Measurements from ENCODE around the gene LRCH4. TPM values are rescaled to one million over a fixed set of nuclear protein-coding genes. Genes with fewer than 3 reads are reported as not detected.

The LRCH4 gene
- total and polyA plus RNA-seq, 2 of the 13 experiments (the other 11 are each of a cell fraction or from before 2014, with no cell fraction given): 7.0 to 9.3 TPM

GRCh38 chr7:100585511-100586265 is at the start of gene LRCH4 (continued):
- TF ChIP-seq ZNF431 (CRISPR knock-in tag; IDR thresholded peaks at IDR 0.05; ENCODE audit: borderline replicate concordance, low read depth) (peak; percentile 79; the same call in 1 of the 2 replicates), PRPF4 (IDR thresholded peaks at IDR 0.05; ENCODE audit: low read depth, low read length, poor library complexity, severe bottlenecking) (peak; percentile 68), ZNF75D (CRISPR knock-in tag; IDR thresholded peaks at IDR 0.05; ENCODE audit: borderline replicate concordance) (no peak), ZNF317 (CRISPR knock-in tag; IDR thresholded peaks at IDR 0.05) (0 out of 2 replicates have a peak, but pooled peaks have one; percentile 16), MAZ (IDR thresholded peaks at IDR 0.05; ENCODE audit: borderline replicate concordance, low read depth, low read length) (peak; percentile 93), MAZ (CRISPR knock-in tag; IDR thresholded peaks at IDR 0.05; ENCODE audit: low read depth) (peak; percentile 97), PLRG1 (conservative IDR thresholded peaks at IDR 0.05) (no peak), FOXP4 (CRISPR knock-in tag; IDR thresholded peaks at IDR 0.05) (no peak), SCMH1 (CRISPR knock-in tag; IDR thresholded peaks at IDR 0.05; ENCODE audit: borderline replicate concordance) (no peak), ATAD3A (CRISPR knock-in tag; IDR thresholded peaks at IDR 0.05) (no peak), SMYD3 (CRISPR knock-in tag; IDR thresholded peaks at IDR 0.05) (no peak), ZMAT3 (CRISPR knock-in tag; conservative IDR thresholded peaks at IDR 0.05) (no peak), HNRNPLL (IDR thresholded peaks at IDR 0.05; ENCODE audit: low read depth, low read length, poor library complexity, severe bottlenecking) (no peak), JUN (CRISPR knock-in tag; IDR thresholded peaks at IDR 0.05) (no peak), IKZF4 (CRISPR knock-in tag; IDR thresholded peaks at IDR 0.05; ENCODE audit: borderline replicate concordance, low read depth, not compliant biosample characterization) (peak; percentile 53), ZNF547 (CRISPR knock-in tag; IDR thresholded peaks at IDR 0.05) (peak; percentile 95), MEIS1 (CRISPR knock-in tag; IDR thresholded peaks at IDR 0.05; ENCODE audit: borderline replicate concordance) (peak; percentile 50; the same call in 1 of the 2 replicates), ZNF670 (CRISPR knock-in tag; IDR thresholded peaks at IDR 0.05; ENCODE audit: borderline replicate concordance) (peak; percentile 59; the same call in 1 of the 2 replicates), ZNF570 (CRISPR knock-in tag; IDR thresholded peaks at IDR 0.05; ENCODE audit: borderline replicate concordance) (no peak), ZNF124 (CRISPR knock-in tag; IDR thresholded peaks at IDR 0.05) (0 out of 2 replicates have a peak, but pooled peaks have one; percentile 31), ZFP82 (CRISPR knock-in tag; IDR thresholded peaks at IDR 0.05; ENCODE audit: borderline replicate concordance) (no peak), ARID2 (CRISPR knock-in tag; IDR thresholded peaks at IDR 0.05; ENCODE audit: borderline replicate concordance) (no peak), YY1 (IDR thresholded peaks at IDR 0.05; ENCODE audit: insufficient read depth, insufficient replicate concordance, low read depth, low read length) (peak; percentile 70), ZNF776 (CRISPR knock-in tag; IDR thresholded peaks at IDR 0.05) (peak; percentile 82), SRSF1 (optimal IDR thresholded peaks at IDR 0.05; ENCODE audit: low read depth, low read length) (no peak), ZNF230 (CRISPR knock-in tag; IDR thresholded peaks at IDR 0.05) (0 out of 2 replicates have a peak, but pooled peaks have one; percentile 3), ZNF747 (CRISPR knock-in tag; IDR thresholded peaks at IDR 0.05; ENCODE audit: borderline replicate concordance) (peak; percentile 49; the same call in 1 of the 2 replicates), TRIM24 (CRISPR knock-in tag; IDR thresholded peaks at IDR 0.05) (no peak)

Measured in HepG2 (cell line).